ENCODE results near the gene PRPF19.

DNA sequence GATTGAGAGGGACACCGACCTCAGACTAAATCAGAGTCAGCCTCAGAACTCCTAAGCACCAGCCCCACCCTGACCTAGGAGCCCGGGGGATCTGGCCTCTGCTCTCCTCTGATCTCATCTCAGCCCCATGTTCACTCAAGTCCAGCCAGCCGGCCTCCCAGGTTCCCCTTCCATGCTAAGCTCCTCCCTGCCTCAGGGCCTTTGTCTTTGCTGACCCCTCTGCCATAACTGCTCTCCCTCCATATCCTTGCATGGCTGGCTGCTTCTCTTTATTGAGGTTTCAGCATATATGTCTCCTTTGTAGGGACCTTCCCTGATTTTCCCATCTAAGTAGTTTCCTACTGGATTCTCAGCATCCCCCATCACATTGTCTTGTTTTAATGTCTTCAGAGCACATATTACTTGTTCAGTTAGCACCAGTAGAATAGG is 46.4 kb upstream of the PRPF19 start:
- no peak for TF ChIP-seq POLR2A (IDR thresholded peaks at IDR 0.05)
- TF ChIP-seq, protein P1, sequence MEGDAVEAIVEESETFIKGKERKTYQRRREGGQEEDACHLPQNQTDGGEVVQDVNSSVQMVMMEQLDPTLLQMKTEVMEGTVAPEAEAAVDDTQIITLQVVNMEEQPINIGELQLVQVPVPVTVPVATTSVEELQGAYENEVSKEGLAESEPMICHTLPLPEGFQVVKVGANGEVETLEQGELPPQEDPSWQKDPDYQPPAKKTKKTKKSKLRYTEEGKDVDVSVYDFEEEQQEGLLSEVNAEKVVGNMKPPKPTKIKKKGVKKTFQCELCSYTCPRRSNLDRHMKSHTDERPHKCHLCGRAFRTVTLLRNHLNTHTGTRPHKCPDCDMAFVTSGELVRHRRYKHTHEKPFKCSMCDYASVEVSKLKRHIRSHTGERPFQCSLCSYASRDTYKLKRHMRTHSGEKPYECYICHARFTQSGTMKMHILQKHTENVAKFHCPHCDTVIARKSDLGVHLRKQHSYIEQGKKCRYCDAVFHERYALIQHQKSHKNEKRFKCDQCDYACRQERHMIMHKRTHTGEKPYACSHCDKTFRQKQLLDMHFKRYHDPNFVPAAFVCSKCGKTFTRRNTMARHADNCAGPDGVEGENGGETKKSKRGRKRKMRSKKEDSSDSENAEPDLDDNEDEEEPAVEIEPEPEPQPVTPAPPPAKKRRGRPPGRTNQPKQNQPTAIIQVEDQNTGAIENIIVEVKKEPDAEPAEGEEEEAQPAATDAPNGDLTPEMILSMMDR (IDR thresholded peaks at IDR 0.05) = no peak
- no peak for TF ChIP-seq POLR2AphosphoS5 (IDR thresholded peaks at IDR 0.05)
